RKO (cell line): ENCODE results near the gene TUBB2B.
"Not testable (repeated sequence)": the region's sequence is repeated elsewhere in the genome, so short reads cannot be mapped to it uniquely, and the experiment has no call there.

Experiments
- DNase-seq: peaks from one replicate; pipeline ENCODE4 v3.0.0-alpha.2; 2016; ENCODE audit warnings: low spot score

Gene TUBB2B

DNA sequence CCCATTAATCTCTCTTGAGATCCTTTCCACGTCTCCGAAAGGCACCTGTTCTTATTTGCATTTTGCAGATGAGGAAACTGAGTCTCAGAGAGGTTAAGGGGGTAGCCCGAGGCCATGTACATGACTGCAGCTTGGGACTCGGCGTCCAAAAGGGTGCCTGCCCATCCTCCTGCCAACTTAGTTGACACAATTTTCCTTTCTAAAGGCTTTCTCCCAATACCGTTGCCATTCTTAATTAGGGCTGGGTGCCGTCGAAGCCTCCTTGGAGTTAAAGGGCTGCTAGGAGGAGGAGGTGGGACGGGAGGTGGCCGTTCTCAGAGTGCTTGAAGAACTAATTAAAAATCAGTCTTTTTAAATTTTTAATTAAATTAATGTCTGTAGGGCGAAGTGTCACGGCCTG, 30.7 kb upstream of the TUBB2B start:
- no peak for DNase-seq

DNA sequence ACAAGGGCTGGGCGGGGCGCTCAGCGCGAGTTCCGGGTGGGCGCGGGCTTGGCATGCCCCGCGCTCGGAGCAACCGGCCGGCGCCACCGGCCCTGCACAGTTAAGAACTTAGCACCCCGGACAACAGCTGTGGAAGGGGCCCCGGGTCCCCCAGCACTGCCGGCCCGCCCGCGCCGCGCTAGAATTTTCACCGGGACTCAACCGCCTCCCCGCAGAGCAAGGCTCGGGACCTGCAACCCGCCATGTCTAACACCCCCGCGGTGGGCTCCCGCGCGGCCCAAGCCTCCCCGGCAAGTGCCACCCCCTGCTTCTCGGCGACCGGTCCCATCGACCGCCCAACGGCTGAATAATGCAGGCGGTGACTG, 26.1 kb upstream of the TUBB2B start:
- no peak for DNase-seq

GRCh38 chr6:3252861-3253596, 25.6 kb upstream of the TUBB2B start:
- DNase-seq: no peak

DNA sequence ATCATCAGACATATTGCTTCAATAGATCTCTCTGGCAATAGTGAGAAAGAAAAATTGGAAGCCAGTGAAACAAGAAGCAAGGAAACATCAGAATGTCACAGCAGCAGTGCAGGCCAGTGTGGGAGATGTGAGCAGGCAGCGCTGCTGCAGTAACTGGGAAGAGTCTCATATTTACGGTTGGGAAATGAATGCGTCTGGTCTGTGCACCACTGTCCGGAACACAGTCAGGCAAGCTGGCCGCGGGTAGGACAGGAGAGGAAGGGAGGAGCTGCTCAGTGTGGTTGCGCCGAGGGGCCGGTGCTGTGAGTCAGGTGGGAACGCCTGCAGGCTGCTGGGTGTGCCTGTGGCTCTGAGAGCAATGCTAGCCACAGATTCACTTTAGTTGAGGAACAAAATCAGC, 24.9 kb upstream of the TUBB2B start:
- DNase-seq: no peak

DNA sequence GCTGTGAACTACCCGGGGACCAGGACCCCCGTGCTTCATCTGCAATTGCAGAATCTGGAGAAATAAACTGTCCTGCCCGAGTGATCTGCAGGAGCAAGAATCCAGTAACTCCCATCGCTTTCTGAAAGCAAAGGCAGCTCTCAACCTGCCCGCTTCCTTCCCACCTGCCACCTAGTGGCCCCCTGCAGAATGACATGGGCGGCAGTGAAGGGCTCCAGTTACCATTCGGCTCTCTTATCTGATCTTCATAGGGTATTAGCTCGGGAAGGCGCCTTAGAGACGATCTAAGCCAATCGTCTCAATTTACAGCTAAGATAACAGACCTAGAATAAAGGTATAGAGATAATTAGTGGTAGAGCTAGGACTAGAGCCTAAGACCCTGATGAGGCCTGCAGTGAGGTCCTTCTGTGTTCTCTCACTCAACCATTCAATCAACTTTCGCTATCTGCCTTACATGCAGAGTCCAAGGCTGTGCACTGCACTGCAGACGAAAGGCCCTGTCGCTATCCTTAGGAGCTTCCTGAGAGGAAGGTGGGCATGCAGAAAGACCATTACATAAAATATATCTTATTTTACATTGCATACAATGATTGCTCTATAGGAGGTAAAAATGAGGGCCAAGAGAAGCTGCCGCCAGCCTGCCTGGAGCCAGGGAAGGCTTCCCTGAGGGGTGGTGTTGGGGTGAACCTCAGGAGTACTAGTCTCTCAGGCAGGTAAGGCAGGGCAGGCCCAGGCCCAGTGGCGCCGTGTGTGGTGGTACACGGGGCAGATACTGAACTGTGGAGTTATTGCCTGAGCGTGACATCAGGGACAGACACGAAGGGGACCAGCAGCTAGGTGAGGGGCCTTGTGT, 24.2 kb upstream of the TUBB2B start:
- DNase-seq: peak; percentile 78

DNA sequence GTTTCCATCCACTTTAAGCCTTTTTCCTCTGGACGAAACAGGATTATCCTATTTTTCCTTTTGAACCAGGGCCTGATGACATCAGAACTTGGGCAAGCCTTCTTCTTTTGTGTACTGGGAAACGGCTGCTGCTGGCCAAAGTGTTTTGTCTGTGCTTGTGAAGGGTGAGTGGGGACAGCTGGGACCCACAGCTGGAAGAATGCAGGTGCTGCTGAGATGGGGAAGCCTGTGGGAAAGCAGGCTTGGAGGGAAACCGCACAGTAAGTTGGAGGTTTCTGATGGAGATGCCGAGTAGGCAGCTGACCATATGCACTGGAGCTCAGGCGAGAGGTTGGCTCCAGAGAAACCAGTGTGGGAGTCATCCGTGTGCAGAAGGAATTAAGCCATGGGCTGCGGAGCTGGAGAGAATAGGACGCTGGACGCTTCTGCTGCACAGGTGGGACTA, 22.8 kb upstream of the TUBB2B start:
- no peak for DNase-seq

DNA sequence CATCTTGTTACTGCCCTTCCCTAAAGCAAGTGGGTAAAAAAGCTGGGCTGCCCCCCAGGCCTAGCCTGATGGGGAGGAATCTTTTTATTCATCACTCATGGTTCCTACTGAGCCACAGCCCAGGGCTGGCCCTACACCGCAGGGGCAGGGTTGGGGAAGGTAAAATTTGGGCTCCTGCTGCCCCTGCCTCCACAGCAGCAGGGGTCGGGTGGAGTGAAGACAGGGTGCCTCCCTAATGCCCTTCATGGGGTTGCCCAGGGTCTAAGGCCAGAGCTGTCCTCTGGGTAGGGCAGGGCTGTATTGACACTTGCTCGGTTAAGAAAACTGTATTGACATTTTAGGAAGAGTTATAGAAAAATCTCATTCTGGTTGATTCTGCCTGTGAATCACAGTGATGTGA, 22.4 kb upstream of the TUBB2B start:
- DNase-seq: no peak

- DNase-seq: no peak
Measured at GRCh38 chr6:3247255-3248146, 20.0 kb upstream of the TUBB2B start.

DNA sequence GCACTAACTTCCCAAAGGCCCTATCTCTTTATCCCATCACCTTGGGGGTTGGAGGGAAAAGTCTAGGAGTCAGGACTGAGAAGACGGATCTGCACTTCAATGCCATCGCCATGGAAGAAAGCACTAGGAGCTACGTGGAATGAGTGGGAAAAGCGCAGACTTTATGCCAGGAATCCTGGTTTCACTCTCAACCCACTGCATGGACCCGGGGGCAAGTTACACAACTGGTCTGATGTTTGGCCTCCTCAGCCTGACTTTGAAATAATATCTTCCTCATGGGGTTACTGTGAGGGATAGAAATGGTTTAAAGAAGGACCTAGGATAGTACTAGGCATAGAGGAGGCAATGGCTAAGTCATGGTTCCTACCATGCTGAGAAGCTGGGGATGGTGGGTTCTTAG, 17.8 kb upstream of the TUBB2B start:
- no peak for DNase-seq

DNA sequence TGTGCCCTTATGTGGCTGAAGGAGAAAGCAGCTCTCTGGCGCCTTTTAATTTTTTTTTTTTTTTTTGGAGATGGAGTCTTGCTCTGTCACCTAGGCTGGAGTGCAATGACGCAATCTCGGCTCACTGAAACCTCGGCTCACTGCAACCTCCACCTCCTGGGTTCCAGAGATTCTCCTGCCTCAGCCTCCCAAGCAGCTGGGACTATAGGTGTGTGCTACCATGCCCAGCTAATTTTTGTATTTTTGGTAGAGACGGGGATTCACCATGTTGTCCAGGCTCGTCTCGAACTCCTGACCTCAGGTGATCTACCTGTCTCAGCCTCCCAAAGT, 17.3 kb upstream of the TUBB2B start:
- not testable (repeated sequence) for DNase-seq

DNA sequence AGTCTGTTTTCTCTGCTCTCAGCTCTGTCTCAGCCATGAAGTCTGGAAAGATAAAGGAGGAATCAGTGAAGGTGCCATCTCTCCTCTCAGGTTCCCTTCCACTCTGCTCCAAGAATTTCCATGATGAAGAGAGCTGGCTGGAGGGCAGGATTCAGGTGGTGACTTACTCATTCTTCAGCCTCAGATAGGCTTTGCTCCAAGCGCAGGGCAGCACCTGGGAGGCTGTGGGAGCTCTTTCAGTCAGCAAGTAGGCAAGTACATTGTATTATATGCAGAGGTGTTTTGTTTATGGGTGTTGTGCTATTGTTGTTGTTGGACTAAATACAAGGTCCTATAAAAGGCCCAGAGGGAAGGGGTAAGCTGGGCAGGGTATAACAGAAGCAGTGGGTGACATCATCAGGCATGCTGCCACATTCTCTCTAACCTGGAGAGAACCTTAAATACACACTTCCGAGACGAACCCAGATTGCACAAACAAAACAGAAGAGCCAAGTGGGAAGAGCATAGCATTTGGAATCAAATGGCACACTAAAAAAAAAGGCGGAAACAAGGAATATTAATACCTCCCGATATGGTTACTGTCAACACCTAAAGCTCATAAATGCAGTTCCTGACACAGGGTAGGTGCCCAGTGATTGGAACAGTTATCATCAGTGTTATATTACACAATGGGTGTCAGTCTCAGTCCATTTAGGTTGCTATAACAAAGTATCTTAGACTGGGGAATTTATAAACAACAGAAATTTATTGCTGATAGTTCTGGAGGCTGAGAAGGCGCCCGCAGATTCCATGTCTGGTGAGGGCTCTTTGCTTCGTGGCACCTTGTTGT, 16.8 kb upstream of the TUBB2B start:
- no peak for DNase-seq

DNA sequence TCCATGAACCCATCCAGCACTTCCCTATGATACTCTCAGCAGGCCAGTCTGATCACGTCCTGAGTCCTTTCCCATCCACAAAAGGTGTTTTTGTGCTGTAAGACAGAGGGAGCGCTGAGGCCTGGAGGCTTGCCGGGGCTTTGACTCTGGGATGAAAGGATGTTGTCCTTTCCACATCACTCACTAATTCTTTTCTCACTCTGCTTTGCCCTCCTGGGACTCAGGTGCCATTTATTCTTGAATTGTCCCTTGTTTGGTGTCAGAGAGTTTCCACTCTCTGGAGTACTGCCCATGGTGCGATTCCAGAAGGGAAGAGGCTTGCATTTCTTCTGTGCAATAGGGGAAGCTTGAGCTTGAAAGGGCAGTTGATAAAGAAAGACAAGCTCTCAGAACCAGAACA, 15.3 kb upstream of the TUBB2B start:
- DNase-seq: no peak

- DNase-seq: not testable (repeated sequence)
Measured at GRCh38 chr6:3241745-3242144, 14.3 kb upstream of the TUBB2B start.

- DNase-seq: no peak
Measured at GRCh38 chr6:3240595-3240994, 13.1 kb upstream of the TUBB2B start.

DNA sequence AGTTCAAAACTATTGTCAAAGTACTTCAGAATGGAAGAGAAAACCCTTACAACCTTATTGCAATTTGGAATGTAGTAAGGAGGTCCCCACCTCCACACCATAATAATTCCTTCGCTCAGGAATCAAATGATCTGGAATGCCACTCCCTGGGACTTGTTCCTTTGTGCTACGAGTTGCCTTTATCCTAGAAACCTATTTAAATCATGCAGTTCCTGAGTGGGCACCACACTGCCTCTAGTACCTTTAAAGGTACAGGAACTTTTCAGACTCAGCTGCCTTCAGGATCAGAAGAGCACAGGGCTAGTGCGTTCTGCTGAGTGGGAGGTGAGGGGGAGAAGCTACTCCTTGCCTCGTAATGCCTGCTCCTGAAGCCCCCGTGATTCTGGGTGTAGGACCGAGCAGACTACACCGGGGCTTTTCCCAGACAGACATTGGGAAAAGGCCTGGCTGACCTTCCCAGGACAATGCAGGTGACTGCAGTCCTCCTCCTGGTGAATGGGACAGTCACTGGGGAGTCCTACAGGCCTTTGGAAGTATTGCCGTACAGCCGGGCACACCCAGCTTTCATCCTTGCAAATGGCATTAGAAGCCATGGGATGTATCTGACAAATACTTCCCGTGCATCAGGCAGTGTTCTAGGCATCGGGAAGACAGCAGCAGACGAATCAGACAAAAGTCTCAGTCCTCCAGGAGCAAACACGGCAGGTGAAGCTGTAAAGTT, 11.8 kb upstream of the TUBB2B start:
- peak; percentile 21 for DNase-seq

- no peak for DNase-seq
Measured at GRCh38 chr6:3237761-3238662, 10.6 kb upstream of the TUBB2B start.

DNA sequence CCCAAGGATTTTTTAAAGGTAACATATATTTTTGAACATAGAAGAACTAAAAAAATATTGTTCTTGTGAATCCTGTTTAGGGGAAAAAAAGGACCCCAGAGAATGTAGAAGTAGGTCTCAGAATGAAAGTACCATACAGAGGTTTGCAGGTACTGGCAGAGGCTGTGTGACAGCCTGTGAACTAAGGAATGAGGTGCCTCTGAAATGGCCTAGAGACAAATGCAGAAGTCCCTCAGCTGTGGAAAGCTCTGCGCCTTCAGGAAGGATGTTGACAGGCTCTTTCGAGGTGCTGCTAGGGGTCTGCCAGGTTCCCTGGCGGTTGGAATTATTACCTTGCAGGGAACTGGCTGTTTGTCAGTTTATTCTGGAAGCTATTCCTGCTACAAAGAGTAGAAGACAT, 8.6 kb upstream of the TUBB2B start:
- DNase-seq: no peak

GRCh38 chr6:3235486-3235885, 8.0 kb upstream of the TUBB2B start:
- DNase-seq: no peak

DNA sequence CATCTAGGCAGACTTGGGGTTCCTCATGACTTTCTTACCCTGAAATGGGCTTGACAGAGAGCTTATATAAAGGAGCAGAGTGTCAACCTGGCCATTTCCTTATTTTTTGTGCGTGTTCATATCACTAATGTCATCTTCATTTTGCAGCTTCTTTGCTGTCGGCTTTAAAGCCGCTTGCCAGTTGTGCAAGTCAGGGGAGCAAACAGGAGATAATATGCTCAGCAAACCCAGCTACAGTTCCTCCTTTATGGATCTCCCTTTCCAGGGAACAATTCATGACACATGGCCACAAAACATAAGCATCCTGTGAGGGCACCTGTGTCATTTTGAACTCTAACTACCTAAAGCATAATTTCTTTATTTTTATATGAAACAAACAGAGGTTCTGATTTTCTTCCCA, 6.5 kb upstream of the TUBB2B start:
- no peak for DNase-seq

DNA sequence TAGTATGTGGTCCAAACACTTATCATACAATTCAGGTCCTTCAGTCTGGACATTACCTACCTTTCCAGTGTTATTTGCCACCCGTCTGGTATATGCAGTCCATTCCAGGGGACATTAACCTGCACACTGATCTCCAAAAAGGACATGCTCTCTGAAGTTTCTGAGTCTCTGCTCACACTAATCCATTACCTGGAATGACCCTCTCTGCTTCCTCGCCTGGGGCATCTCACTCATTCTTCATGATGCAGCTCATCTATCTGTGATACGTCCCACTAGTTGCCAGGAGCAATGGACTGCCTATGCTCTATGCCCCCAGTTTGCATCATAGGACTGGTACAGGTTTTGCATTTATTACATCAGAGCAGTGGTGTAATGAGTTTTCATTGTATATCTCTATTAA, 5.9 kb upstream of the TUBB2B start:
- DNase-seq: no peak
